PC-3 (cell line): ENCODE data around the gene TP53I11.

Source experiments
- CTCF ChIP-seq: fragments of 300-600 bp; sonication (generic); conservative IDR thresholded peaks from 2 replicates; pipeline ENCODE4 v1.5.1; 2017; ENCODE audit warnings: antibody characterized with exemption, low read depth, mild to moderate bottlenecking, low read length
- EZH2 ChIP-seq: fragments of 300-600 bp; sonication (generic); IDR thresholded peaks from one replicate; pipeline ENCODE4 v1.6.1; 2017; ENCODE audit warnings: antibody characterized with exemption, mild to moderate bottlenecking, low read length; ENCODE audit not compliant: unreplicated experiment
- EZH2phosphoT487 ChIP-seq: fragments of 300-600 bp; sonication (generic); IDR thresholded peaks from 2 replicates; pipeline ENCODE4 v1.6.1; 2018; ENCODE audit warnings: mild to moderate bottlenecking, antibody characterized with exemption, low read length, borderline replicate concordance

- TF ChIP-seq CTCF: no peak
- TF ChIP-seq EZH2phosphoT487: no peak
- TF ChIP-seq EZH2: no peak
Measured at GRCh38 chr11:44886790-44887140, 63.9 kb downstream of the TP53I11 start.
